Peyer's patch (tissue), 4 donors: Measurements from ENCODE around the gene CPED1.

Experiments
- CTCF ChIP-seq, 6 experiments: fragments of 450-650 bp in 4 of 6; fragments of 200-600 bp in 2 of 6; sonication (generic) in 1 of 6; IDR thresholded peaks; one replicate each; pipeline ENCODE4 v1.5.1; 2017 to 2019; ENCODE audit warnings: antibody characterized with exemption in 6 of 6, mild to moderate bottlenecking in 3 of 6, moderate library complexity in 1 of 6
- POLR2A ChIP-seq, 2 donors: fragments of 450-650 bp; IDR thresholded peaks; one replicate each; pipeline ENCODE4 v1.5.1; 2017; ENCODE audit warnings: antibody characterized with exemption in 2 of 2, mild to moderate bottlenecking in 2 of 2, moderate library complexity in 2 of 2

- TF ChIP-seq CTCF (IDR thresholded peaks at IDR 0.05) (no peak), POLR2A (IDR thresholded peaks at IDR 0.05) (no peak)
Measured at GRCh38 chr7:121037957-121038716, 49.6 kb downstream of the CPED1 start.
